ENCODE results near the gene KRTAP9-3.
"Not testable (repeated sequence)": the region's sequence is repeated elsewhere in the genome, so short reads cannot be mapped to it uniquely, and the experiment has no call there.

Gene KRTAP9-3

GRCh38 chr17:41251261-41251660 is 19.0 kb downstream of the KRTAP9-3 start:
- DNase-seq (ENCODE audit: low spot score): no peak

GRCh38 chr17:41254861-41255260 is 22.6 kb downstream of the KRTAP9-3 start:
- peak; percentile 12 for DNase-seq (ENCODE audit: low spot score)

- DNase-seq (ENCODE audit: low spot score): not testable (repeated sequence)
Observed at GRCh38 chr17:41255381-41256290, 23.4 kb downstream of the KRTAP9-3 start, which contains the start of gene KRTAP9-9. TSS of gene KRTAP9-9 (plus strand) at chr17:41255384.

DNA sequence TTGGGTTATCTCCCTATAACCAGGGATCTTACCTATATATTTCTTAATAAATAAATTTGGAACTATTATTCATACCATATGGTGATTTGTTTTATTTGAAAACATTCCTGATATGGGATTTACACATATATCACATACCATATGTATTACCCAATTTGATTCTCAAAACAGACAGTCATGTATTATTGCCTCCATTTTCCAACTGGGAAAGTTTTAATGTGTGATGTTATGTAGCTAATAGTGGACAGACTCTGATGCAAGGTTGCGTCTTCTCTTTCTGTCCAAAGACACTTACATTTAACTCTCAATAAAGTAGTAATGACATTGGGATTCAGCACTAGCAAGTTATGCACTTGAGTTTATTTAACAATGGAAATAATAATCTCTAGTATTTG is 24.0 kb downstream of the KRTAP9-3 start:
- no peak for DNase-seq (ENCODE audit: low spot score)

DNA sequence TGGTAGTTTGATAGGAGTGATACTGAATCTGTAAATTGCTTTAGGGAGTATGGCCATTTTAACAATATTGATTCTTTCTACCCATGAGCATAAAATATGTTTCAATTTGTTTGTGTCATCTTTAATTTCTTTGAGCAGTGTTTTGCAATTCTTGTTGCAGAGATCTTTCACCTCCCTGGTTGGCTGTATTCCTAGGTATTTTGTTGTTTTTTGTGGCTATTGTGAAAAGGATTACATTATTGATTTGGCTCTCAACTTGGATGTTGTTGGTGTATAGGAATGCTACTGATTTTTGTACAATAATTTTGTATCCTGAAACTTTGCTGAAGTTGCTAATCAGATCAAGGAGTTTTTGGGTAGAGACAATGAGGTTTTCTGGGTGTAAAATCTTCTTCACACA is 26.2 kb downstream of the KRTAP9-3 start:
- no peak for DNase-seq (ENCODE audit: low spot score)

DNA sequence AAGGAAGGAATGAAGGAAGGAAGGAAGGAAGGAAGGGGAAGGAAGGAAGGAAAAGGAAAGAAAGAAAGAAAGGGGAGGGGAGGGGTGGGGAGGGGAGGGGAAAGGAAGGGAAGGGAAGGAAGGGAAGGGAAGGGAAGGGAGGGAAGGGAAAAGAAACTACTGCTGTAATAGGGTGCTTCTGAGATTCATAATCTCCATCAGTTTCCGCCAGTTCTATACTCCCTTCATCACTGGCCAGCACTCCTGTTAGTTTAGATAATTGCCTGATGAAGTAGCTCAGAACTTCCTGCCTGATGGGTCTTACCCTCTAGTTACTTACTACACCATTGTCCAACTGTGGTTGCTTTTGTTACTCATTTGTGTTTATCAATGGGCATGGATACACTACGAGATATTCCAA is 31.0 kb downstream of the KRTAP9-3 start:
- DNase-seq (ENCODE audit: low spot score): no peak

GRCh38 chr17:41264599-41264998 is 32.4 kb downstream of the KRTAP9-3 start:
- no peak for DNase-seq (ENCODE audit: low spot score)

GRCh38 chr17:41265078-41265477 is 32.8 kb downstream of the KRTAP9-3 start, which contains the start of gene KRTAP9-6:
TSS of gene KRTAP9-6 (plus strand) at chr17:41265378. CDS start at chr17:41265378, 0 bp downstream.
- DNase-seq (ENCODE audit: low spot score): no peak

- peak; percentile 18 for DNase-seq (ENCODE audit: low spot score)
Observed at GRCh38 chr17:41267711-41268110, 35.5 kb downstream of the KRTAP9-3 start.

- DNase-seq (ENCODE audit: low spot score): not testable (repeated sequence)
Observed at GRCh38 chr17:41271323-41271722, 39.1 kb downstream of the KRTAP9-3 start.

- no peak for DNase-seq (ENCODE audit: low spot score)
Observed at GRCh38 chr17:41271858-41272257, 39.6 kb downstream of the KRTAP9-3 start.

GRCh38 chr17:41275648-41276190 is 43.5 kb downstream of the KRTAP9-3 start, which contains the start of gene KRTAP9-7:
TSS of gene KRTAP9-7 (plus strand) at chr17:41275698. CDS start at chr17:41275698, 0 bp downstream.
- DNase-seq (ENCODE audit: low spot score): not testable (repeated sequence)

- no peak for DNase-seq (ENCODE audit: low spot score)
Observed at GRCh38 chr17:41278176-41278955, 46.1 kb downstream of the KRTAP9-3 start.
